ENCODE data around the gene SMIM38.
A peak's percentile ranks its signal among the peaks of the same experiment; 100 is the strongest.

Gene SMIM38

DNA sequence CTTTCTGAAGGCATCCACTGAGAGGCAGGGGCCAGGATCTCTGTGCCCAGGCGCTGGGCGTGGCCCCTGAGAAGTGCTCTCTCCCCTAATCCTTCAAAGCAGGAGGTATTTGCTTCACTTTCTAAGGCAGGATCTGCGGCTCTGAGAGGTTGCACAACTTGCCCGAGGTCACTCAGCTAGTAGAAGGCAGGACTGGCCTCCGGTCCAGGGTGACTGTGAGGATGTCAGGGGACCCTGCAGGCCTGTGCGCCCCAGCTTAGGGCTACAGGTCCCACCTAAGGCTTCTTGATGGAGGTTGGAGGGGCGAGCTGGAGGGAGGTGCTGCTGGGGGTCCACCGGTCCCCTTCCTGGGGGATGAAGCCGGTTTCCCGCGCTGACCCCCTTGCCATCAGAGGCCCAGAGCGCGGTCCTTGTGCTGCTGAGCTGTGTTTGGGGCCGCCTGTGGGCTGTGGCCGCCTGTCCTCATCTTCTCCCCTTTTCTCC, 979 bp downstream of the SMIM38 start:
- DNase-seq (ENCODE audit: low read depth): peak; percentile 50
- H3K4me3 ChIP-seq (ENCODE audit: low read depth, low read length): peak overlapping the region; percentile 11

DNA sequence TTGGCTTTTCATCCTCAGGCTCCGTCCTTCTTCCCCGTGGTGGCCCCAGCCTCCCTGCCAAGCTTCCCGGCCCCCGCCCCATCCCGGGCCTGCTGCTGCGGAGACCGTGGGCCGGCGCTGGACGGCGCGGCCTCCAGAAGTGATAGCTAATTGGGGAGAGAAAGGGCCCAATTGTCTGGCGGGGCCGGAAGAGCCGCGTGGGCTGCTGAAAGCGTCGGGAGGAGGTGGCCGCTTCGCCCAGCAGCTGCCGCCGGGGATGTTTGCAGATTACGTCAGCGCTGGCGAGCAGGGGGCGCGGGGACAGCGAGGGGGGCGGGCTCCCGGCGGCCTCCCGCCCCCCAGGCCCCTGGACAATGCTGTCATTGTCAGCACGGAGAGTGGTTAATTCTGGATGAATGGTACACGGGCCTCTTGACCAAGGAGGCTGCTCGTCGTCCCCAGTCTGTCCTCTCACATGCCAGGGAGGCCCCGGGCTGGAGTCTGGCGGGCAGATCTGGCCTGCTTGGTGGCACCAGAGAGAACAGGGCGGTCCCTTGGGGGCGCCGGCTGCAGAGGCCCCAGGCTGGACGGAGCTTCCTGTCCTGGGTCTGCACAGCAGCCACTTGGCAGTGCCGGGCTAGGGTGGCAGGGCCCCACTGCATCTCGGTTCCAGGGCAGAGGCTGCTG, 1.6 kb downstream of the SMIM38 start:
- peak; percentile 35 for DNase-seq (ENCODE audit: low read depth)
- peak overlapping the region; percentile 11 for H3K4me3 ChIP-seq (ENCODE audit: low read depth, low read length)
- TF ChIP-seq, protein P1, sequence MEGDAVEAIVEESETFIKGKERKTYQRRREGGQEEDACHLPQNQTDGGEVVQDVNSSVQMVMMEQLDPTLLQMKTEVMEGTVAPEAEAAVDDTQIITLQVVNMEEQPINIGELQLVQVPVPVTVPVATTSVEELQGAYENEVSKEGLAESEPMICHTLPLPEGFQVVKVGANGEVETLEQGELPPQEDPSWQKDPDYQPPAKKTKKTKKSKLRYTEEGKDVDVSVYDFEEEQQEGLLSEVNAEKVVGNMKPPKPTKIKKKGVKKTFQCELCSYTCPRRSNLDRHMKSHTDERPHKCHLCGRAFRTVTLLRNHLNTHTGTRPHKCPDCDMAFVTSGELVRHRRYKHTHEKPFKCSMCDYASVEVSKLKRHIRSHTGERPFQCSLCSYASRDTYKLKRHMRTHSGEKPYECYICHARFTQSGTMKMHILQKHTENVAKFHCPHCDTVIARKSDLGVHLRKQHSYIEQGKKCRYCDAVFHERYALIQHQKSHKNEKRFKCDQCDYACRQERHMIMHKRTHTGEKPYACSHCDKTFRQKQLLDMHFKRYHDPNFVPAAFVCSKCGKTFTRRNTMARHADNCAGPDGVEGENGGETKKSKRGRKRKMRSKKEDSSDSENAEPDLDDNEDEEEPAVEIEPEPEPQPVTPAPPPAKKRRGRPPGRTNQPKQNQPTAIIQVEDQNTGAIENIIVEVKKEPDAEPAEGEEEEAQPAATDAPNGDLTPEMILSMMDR (conservative IDR thresholded peaks at IDR 0.05; ENCODE audit: low read depth, low read length): no peak

More for the DNA sequence above, 979 bp downstream of the SMIM38 start:
- TF ChIP-seq, protein P1 (conservative IDR thresholded peaks at IDR 0.05; ENCODE audit: low read depth, low read length): no peak

DNA sequence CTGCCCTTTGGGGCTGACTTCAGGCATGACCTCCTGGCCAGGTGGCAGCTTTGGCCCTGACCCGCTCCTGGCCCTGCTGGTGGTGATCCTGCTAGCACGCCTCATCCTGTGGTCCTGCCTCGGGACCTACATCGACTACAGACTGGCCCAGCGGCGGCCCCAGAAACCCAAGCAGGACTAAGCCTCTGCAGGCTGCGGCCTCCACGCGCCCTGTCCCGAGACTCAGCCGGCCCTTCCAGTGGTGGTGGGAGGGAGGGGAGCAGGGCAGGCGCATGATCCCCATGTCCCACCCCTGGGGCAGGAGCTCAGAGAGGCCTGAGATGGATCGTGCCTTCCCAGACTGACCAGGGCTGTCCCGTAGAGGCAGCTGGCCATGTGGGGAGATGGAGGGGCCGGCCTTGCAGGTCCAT, 2.1 kb downstream of the SMIM38 start:
- no peak for DNase-seq (ENCODE audit: low read depth)
- H3K4me3 ChIP-seq (ENCODE audit: low read depth, low read length): no peak overlapping the region

DNA sequence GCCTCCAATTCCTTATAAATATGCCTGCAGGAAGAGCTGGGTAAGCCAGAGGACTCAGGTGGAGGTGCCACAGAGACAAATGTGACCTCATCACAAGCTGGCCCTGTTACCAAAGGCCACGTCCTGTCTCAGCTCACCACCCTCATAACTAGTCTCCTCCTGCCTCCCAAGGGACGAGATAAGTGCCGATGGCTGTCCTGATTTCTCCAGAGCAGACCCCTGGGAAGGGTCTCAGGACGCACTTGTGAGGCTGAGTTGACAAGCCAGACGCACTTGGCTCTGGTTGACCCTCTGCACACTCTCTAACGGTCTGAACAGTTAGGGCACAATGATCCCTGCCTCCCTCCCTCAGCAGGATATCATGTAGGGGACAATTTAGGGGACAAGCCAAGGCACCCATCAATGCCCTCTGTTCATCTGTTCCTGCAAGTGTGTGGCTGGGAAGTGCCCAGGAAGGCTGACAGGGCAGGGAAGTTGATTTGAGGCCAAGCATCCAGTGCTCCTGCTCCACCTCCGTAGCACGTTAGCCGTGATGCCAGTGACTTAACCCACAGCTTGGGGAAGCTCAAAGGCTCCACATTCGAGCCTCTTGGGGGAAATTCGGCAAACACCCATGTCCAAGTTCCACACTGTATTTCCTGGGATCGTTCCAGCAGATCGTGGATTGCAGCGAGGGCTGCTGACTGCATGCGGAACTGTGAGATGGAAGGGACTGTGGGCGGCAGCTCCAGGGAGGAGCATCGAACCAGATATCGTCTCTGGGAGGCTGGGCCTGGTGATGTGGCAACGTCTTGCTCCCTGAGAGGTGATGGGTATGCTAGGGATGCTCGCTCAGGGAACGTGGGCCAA, 2.8 kb downstream of the SMIM38 start:
- H3K4me3 ChIP-seq (ENCODE audit: low read depth, low read length): no peak overlapping the region

More for the DNA sequence above, 2.1 kb downstream of the SMIM38 start:
- TF ChIP-seq, protein P1 (conservative IDR thresholded peaks at IDR 0.05; ENCODE audit: low read depth, low read length): no peak

DNA sequence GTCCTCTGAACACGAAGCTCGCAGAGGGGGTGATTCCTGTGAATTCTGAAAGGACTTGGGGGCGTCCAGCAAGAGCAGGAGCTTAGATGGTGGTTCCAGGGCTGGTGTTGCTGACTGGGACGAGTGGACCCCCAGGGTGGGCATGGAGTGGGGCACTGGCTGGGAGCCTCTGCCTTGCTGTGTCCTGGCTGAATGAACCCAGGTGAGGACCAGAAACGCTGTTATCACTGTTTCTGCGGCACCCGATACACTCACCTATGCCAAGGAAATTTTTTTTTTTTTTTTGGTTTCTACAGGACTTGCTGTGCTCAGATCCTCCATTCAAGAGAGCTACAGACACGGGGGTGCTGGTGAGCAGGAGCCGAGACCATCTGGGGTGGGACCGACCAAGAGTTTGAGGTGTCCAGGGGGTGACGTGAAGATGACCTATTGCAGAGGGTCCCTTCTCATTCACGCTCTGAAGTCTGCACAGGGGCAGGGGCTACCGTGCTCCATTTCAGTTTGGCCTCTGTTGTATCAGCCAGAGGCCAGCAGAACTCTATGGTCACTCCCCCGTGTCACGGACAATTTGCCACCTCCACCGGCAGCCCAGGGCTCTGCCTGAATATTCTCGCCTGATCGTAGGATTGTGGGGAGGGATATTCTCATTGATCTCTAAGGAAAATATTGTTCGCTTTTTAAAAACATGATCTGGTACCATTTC, 3.6 kb downstream of the SMIM38 start:
- TF ChIP-seq, protein P1 (conservative IDR thresholded peaks at IDR 0.05; ENCODE audit: low read depth, low read length): no peak
- no peak for DNase-seq (ENCODE audit: low read depth)
- H3K4me3 ChIP-seq (ENCODE audit: low read depth, low read length): no peak overlapping the region

More for the DNA sequence above, 2.8 kb downstream of the SMIM38 start:
- no peak for DNase-seq (ENCODE audit: low read depth)
- TF ChIP-seq, protein P1 (conservative IDR thresholded peaks at IDR 0.05; ENCODE audit: low read depth, low read length): no peak

DNA sequence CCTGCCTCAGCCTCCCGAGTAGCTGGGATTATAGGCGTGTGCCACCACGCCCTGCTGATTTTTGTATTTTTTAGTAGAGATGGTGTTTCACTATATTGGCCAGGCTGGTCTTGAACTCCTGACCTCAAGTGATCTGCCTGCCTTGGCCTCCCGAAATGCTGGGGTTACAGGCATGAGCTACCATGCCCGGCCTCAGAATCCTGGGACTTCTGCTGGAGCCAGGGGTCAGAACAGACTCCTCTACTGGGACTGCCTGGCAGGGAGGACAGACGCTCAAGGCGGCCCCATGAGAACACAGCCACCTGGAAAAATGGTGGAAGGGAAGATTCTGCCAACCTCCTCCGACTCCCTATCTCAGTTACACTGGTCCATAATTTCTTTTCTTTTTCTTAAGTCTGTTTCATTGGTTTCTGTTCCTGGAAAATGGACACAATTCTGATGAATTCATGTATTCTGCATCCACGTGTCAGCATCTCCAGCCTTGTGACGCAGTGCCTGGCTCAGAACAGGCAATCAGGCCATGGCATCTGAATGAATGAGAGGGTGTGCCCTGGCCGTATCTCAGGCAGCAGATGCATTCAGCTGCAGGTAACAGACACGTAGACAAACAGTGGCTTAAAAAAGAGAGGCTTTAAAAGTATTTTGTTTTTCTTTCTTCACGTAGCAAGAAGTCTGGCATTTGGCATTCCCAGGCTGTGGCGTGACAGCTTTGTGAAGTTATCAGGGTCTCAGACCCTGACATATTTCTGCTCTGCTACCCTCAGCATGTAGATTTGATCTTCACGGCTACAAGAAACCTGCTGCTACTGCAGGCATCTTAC, 4.8 kb downstream of the SMIM38 start:
- TF ChIP-seq, protein P1 (conservative IDR thresholded peaks at IDR 0.05; ENCODE audit: low read depth, low read length): no peak
- no peak overlapping the region for H3K4me3 ChIP-seq (ENCODE audit: low read depth, low read length)
- no peak for DNase-seq (ENCODE audit: low read depth)

Data from choroid plexus epithelial cell (primary cell).